Esophagus muscularis mucosa (tissue), 4 donors: ENCODE results near the gene CCNO. TPM values are rescaled to one million over a fixed set of nuclear protein-coding genes. Genes with fewer than 3 reads are reported as not detected.
A peak's percentile ranks its signal among the peaks of the same experiment; 100 is the strongest.

ENCODE experiments used
- DNase-seq: peaks from one replicate; pipeline ENCODE4 v3.0.0-alpha.2; 2017; ENCODE audit errors: extremely low spot score
- H3K27ac ChIP-seq, 4 donors: fragments of 200-600 bp; sonication (generic); replicated peaks in 1 of 4; 1 replicate in 3 of 4; 2 replicates in 1 of 4; pipeline ENCODE4 v1.5.1; 2016 to 2019; ENCODE audit warnings: mild to moderate bottlenecking in 1 of 4
- H3K27me3 ChIP-seq, 4 donors: fragments of 200-600 bp; sonication (generic); one replicate each; pipeline versions ENCODE4 v1.5.1 to v1.6.0; 2016 to 2019
- H3K36me3 ChIP-seq, 4 donors: fragments of 200-600 bp; sonication (generic); one replicate each; pipeline ENCODE4 v1.5.1; 2016 to 2019
- H3K4me1 ChIP-seq, 4 donors: fragments of 200-600 bp; sonication (generic); one replicate each; pipeline ENCODE4 v1.5.1; 2016 to 2019
- H3K4me3 ChIP-seq, 4 donors: fragments of 200-600 bp; sonication (generic); 1 replicate in 2 of 4; 2 replicates in 2 of 4; pipeline ENCODE4 v1.5.1; 2016 to 2019; ENCODE audit warnings: mild to moderate bottlenecking in 4 of 4, moderate library complexity in 1 of 4
- H3K9me3 ChIP-seq, 4 donors: fragments of 200-600 bp; sonication (generic); 1 replicate in 3 of 4; 2 replicates in 1 of 4; pipeline ENCODE4 v1.5.1; 2016 to 2019
- EP300 ChIP-seq: sonication (generic); formaldehyde crosslinking; IDR thresholded peaks from one replicate; pipeline ENCODE4 v1.6.1; 2017; ENCODE audit warnings: antibody characterized with exemption
- POLR2A ChIP-seq: fragments of 450-650 bp; IDR thresholded peaks from one replicate; pipeline ENCODE4 v1.6.1; 2017; ENCODE audit warnings: antibody characterized with exemption, moderate library complexity, mild to moderate bottlenecking, low read depth
- POLR2AphosphoS5 ChIP-seq, 2 donors: sonication (generic); formaldehyde crosslinking; IDR thresholded peaks; one replicate each; pipeline ENCODE4 v1.6.1; 2017; ENCODE audit warnings: antibody characterized with exemption in 2 of 2
- WGBS: methylation state at CpG from one replicate; pipeline ENCODE4 v1.1.5; 2018; 5-methylcytosine and 5-hydroxymethylcytosine counted together
- intact Hi-C: fragments of 100-400 bp; cut with DNase I; formaldehyde crosslinking; loops from one replicate; pipeline ENCODE4 v1.15.1; 2023
- total RNA-seq, 4 donors: library from RNA; depleted of rRNA; stranded (reverse); fragments of >200 nt; gene quantifications; one replicate each; pipeline versions ENCODE4 v1.1.0 to v1.2.1, GENCODE V29; 2016
- TF ChIP-seq, protein P1 (sequence below), 3 experiments: fragments of 200-600 bp in 2 of 3; fragments of 450-650 bp in 1 of 3; sonication (generic) in 2 of 3; IDR thresholded peaks; one replicate each; pipeline ENCODE4 v1.5.1; 2017 to 2019; ENCODE audit warnings: antibody characterized with exemption in 3 of 3, mild to moderate bottlenecking in 2 of 3, moderate library complexity in 1 of 3

CCNO gene
- total RNA-seq, 4 donors from 2014 or later: 0.19 TPM; not detected in 3

- H3K36me3 ChIP-seq: no peaks in the 10 kb centered on the region
- WGBS: 70% methylated on average over 7 of the region's 7 CpGs
- no peak overlapping the region for H3K27ac ChIP-seq
- peak overlapping the region in 1 of 4 donors; percentile 1 for H3K4me3 ChIP-seq
- intact Hi-C loops: no loop called here
- no peaks in the 10 kb centered on the region for H3K9me3 ChIP-seq
- TF ChIP-seq POLR2A: no peak
- no peak for TF ChIP-seq POLR2AphosphoS5 (IDR thresholded peaks at IDR 0.05)
- TF ChIP-seq, protein P1, sequence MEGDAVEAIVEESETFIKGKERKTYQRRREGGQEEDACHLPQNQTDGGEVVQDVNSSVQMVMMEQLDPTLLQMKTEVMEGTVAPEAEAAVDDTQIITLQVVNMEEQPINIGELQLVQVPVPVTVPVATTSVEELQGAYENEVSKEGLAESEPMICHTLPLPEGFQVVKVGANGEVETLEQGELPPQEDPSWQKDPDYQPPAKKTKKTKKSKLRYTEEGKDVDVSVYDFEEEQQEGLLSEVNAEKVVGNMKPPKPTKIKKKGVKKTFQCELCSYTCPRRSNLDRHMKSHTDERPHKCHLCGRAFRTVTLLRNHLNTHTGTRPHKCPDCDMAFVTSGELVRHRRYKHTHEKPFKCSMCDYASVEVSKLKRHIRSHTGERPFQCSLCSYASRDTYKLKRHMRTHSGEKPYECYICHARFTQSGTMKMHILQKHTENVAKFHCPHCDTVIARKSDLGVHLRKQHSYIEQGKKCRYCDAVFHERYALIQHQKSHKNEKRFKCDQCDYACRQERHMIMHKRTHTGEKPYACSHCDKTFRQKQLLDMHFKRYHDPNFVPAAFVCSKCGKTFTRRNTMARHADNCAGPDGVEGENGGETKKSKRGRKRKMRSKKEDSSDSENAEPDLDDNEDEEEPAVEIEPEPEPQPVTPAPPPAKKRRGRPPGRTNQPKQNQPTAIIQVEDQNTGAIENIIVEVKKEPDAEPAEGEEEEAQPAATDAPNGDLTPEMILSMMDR (IDR thresholded peaks at IDR 0.05): no peak
- no peak for TF ChIP-seq EP300
- H3K27me3 ChIP-seq: peaks cover 31 to 100% (median 85%) of the 10 kb centered on the region in 4 donors
- H3K4me1 ChIP-seq: peaks cover 20 to 56% (median 39%) of the 10 kb centered on the region in 4 donors
- peak; percentile 91 for DNase-seq
These were observed 9.6 kb downstream of the CCNO start for GRCh38 chr5:55223812-55224240.

GRCh38 chr5:55222985-55223811 is 10.2 kb downstream of the CCNO start:
- intact Hi-C loops: no loop called here
- whole genome bisulfite sequencing: 35% methylated on average over 19 of the region's 61 CpGs

DNA sequence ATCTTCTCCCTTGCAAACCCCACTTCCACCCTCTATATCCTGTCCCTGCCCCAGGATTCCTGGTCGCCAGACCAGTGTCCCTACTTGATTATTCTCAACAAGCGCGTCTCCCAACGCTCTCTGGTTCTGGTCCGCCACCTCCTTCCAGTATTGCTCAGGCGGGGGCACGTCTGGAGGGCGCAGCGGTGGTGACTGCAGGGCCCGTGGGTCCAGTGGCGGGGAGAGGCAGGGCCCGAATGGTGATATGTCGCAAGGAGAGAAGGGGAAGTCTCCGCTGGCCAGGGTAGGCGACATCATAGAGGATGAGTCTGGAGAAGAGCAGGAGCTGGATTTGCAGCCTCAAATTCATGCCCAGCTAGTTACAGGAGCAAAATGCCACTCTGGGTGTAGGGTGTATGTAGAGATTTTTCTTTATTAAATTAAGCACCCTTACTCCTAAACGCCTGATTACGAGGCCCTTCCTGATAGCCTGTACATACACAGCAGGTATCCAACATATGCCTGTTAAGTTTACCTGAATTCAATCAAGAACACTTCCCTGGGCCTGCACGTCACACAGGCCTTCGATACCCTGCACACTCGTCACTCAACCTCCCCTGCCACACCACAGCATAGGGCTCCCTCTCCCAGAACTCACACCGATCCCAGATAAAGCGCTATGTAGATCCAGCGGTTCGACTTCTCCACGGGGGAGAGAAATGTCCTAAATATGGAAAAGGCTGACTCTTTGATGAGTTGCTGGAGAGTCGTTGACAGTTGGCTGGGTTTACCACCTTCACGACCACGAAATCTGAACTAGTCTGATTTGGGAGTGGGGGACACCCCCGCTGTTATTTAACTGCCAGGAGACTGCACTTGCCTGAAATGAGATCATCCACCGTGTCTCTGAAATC is 11.1 kb downstream of the CCNO start:
- WGBS: 23% methylated on average over 26 of the region's 30 CpGs
- peaks cover 14 to 47% (median 32%) of the 10 kb centered on the region in 4 donors for H3K4me1 ChIP-seq
- H3K9me3 ChIP-seq: no peaks in the 10 kb centered on the region
- peaks cover 21 to 99% (median 72%) of the 10 kb centered on the region in 4 donors for H3K27me3 ChIP-seq
- H3K27ac ChIP-seq: no peak overlapping the region
- intact Hi-C loops: no loop called here
- no peaks in the 10 kb centered on the region for H3K36me3 ChIP-seq
- no peak overlapping the region for H3K4me3 ChIP-seq
- peak; percentile 50 for DNase-seq
- no peak for TF ChIP-seq POLR2AphosphoS5 (IDR thresholded peaks at IDR 0.05)
- no peak for TF ChIP-seq EP300
- no peak for TF ChIP-seq POLR2A
- TF ChIP-seq, protein P1 (IDR thresholded peaks at IDR 0.05): no peak

More at GRCh38 chr5:55222985-55223811, 10.2 kb downstream of the CCNO start:
- H3K27me3 ChIP-seq: peaks cover 30 to 100% (median 81%) of the 10 kb centered on the region in 4 donors
- H3K27ac ChIP-seq: no peak overlapping the region
- no peaks in the 10 kb centered on the region for H3K9me3 ChIP-seq
- DNase-seq: peak; percentile 70
- peaks cover 20 to 56% (median 39%) of the 10 kb centered on the region in 4 donors for H3K4me1 ChIP-seq
- TF ChIP-seq EP300: no peak
- TF ChIP-seq POLR2AphosphoS5 (IDR thresholded peaks at IDR 0.05): no peak
- no peak for TF ChIP-seq POLR2A
- TF ChIP-seq, protein P1 (IDR thresholded peaks at IDR 0.05): no peak
- H3K36me3 ChIP-seq: no peaks in the 10 kb centered on the region
- peak overlapping the region in 3 of 4 donors; percentile 1 to 8 (median 5) for H3K4me3 ChIP-seq

- Histone ChIP-seq H3K27ac (no peak overlapping the region), H3K9me3 (no peaks in the 10 kb centered on the region), H3K4me1 (peaks cover 9 to 34% (median 20%) of the 10 kb centered on the region in 4 donors), H3K36me3 (no peaks in the 10 kb centered on the region), H3K4me3 (peak overlapping the region; percentile 31 to 49 (median 35)), H3K27me3 (peaks cover 11 to 81% (median 55%) of the 10 kb centered on the region in 4 donors)
- 3% methylated on average over 39 of the region's 62 CpGs for WGBS
- DNase-seq: no peak
- intact Hi-C loops: no loop called here
- no peak for TF ChIP-seq POLR2A
- TF ChIP-seq, protein P1 (IDR thresholded peaks at IDR 0.05): no peak
- no peak for TF ChIP-seq EP300
- TF ChIP-seq POLR2AphosphoS5 (IDR thresholded peaks at IDR 0.05): no peak
These were observed 12.8 kb downstream of the CCNO start for GRCh38 chr5:55220433-55221185.
